HepG2 (cell line): Measurements from ENCODE around the gene CCT7. TPM values are rescaled to one million over a fixed set of nuclear protein-coding genes. Genes with fewer than 3 reads are reported as not detected.

Experiments used
- CBX5 ChIP-seq: sonication (generic); formaldehyde crosslinking; IDR thresholded peaks from 2 replicates; pipeline ENCODE4 v1.4.0; 2020; ENCODE audit warnings: missing genetic modification reagents, borderline replicate concordance
- DNMT1 ChIP-seq: sonication (generic); formaldehyde crosslinking; IDR thresholded peaks from 2 replicates; pipeline ENCODE4 v1.5.1; 2020; ENCODE audit warnings: mild to moderate bottlenecking, missing genetic modification reagents
- GATA4 ChIP-seq: sonication (generic); IDR thresholded peaks from 2 replicates; pipeline ENCODE4 v1.6.1; 2016; ENCODE audit warnings: antibody characterized with exemption, low read depth, borderline replicate concordance
- GZF1 ChIP-seq: sonication (generic); formaldehyde crosslinking; IDR thresholded peaks from 2 replicates; pipeline ENCODE4 v1.5.1; 2020; ENCODE audit warnings: mild to moderate bottlenecking, missing genetic modification reagents
- MIER2 ChIP-seq: IDR thresholded peaks from 2 replicates; pipeline ENCODE4 v1.6.1; 2016; ENCODE audit warnings: missing biosample characterization, missing genetic modification reagents
- MTF2 ChIP-seq: sonication (generic); formaldehyde crosslinking; IDR thresholded peaks from 2 replicates; pipeline ENCODE4 v1.5.0; 2020; ENCODE audit warnings: missing genetic modification reagents, borderline replicate concordance
- MXI1 ChIP-seq: IDR thresholded peaks from 3 replicates; pipeline ENCODE4 v1.6.1; 2012; ENCODE audit warnings: low read depth, low read length, inconsistent platforms, borderline replicate concordance
- NFRKB ChIP-seq: fragments of 450-650 bp; IDR thresholded peaks from 2 replicates; pipeline ENCODE4 v1.6.1; 2017
- PTBP1 ChIP-seq: fragments of 200-400 bp; formaldehyde crosslinking; IDR thresholded peaks from 2 replicates; pipeline ENCODE4 v1.6.1; 2018; ENCODE audit warnings: low read length, low read depth; ENCODE audit not compliant: poor library complexity, severe bottlenecking
- SP1 ChIP-seq, 2 experiments: fragments of 450-650 bp in 1 of 2; sonication (generic) in 1 of 2; formaldehyde crosslinking in 1 of 2; IDR thresholded peaks; 2 replicates each; pipeline versions ENCODE4 v1.4.0 to v1.6.1; 2016 to 2020; ENCODE audit warnings: missing genetic modification reagents in 1 of 2
- ZBTB46 ChIP-seq: sonication (generic); formaldehyde crosslinking; IDR thresholded peaks from 2 replicates; pipeline ENCODE4 v1.4.0; 2020; ENCODE audit warnings: mild to moderate bottlenecking, missing genetic modification reagents, borderline replicate concordance
- ZFP90 ChIP-seq: sonication (generic); formaldehyde crosslinking; IDR thresholded peaks from 2 replicates; pipeline ENCODE4 v1.8.0; 2022; ENCODE audit warnings: missing genetic modification reagents, mild to moderate bottlenecking, inconsistent platforms, borderline replicate concordance
- ZIK1 ChIP-seq: sonication (generic); formaldehyde crosslinking; IDR thresholded peaks from 2 replicates; pipeline ENCODE4 v1.5.0; 2020; ENCODE audit warnings: mild to moderate bottlenecking, low read depth, missing genetic modification reagents, borderline replicate concordance
- ZKSCAN5 ChIP-seq: sonication (generic); formaldehyde crosslinking; IDR thresholded peaks from 2 replicates; pipeline ENCODE4 v1.5.1; 2020; ENCODE audit warnings: mild to moderate bottlenecking, missing genetic modification reagents
- ZNF232 ChIP-seq: sonication (generic); formaldehyde crosslinking; IDR thresholded peaks from 2 replicates; pipeline ENCODE4 v1.4.0; 2020; ENCODE audit warnings: missing genetic modification reagents, borderline replicate concordance
- ZNF607 ChIP-seq: sonication (generic); formaldehyde crosslinking; IDR thresholded peaks from 2 replicates; pipeline ENCODE4 v1.5.1; 2020; ENCODE audit warnings: missing genetic modification reagents, mild to moderate bottlenecking, borderline replicate concordance
- ZNF800 ChIP-seq: sonication (generic); formaldehyde crosslinking; IDR thresholded peaks from 2 replicates; pipeline ENCODE4 v1.4.0; 2020; ENCODE audit warnings: missing genetic modification reagents
- polyA plus RNA-seq, 8 experiments: library from polyadenylated mRNA; depleted of rRNA in 3 of 8; stranded (reverse) in 7 of 8; unstranded in 1 of 8; fragments of >200 nt; fragmentation: Illumina TruSeq in 4 of 8; extraction: Trizol in 4 of 8; gene quantifications; 2 replicates each; pipeline versions ENCODE4 v1.2.1 to v1.2.3, GENCODE V29; 2011 to 2016; ENCODE audit warnings: low read depth in 4 of 8, missing spikeins in 1 of 8, mixed read lengths in 1 of 8; ENCODE audit not compliant: insufficient read depth in 1 of 8
- total RNA-seq, 5 experiments: library from RNA; depleted of rRNA; stranded (reverse); fragments of >200 nt; fragmentation: Illumina TruSeq; extraction: Trizol; gene quantifications; 2 replicates each; pipeline ENCODE4 v1.2.3, GENCODE V29; 2016; ENCODE audit warnings: low read depth in 1 of 5
- TF ChIP-seq, protein P1 (sequence below): sonication (generic); formaldehyde crosslinking; IDR thresholded peaks from 2 replicates; pipeline ENCODE4 v1.4.0; 2020; ENCODE audit warnings: missing genetic modification reagents
- TF ChIP-seq, protein P2 (sequence below): sonication (generic); formaldehyde crosslinking; conservative IDR thresholded peaks from 2 replicates; pipeline ENCODE4 v1.8.0; 2022; ENCODE audit warnings: mild to moderate bottlenecking, moderate library complexity, missing genetic modification reagents

The CCT7 gene
- total and polyA plus RNA-seq, 2 of the 13 experiments (the other 11 are each of a cell fraction or from before 2014, with no cell fraction given) = 347 to 517 TPM

GRCh38 chr2:73233932-73234832 lies at the start of gene CCT7 (continued):
- TF ChIP-seq, protein P1, sequence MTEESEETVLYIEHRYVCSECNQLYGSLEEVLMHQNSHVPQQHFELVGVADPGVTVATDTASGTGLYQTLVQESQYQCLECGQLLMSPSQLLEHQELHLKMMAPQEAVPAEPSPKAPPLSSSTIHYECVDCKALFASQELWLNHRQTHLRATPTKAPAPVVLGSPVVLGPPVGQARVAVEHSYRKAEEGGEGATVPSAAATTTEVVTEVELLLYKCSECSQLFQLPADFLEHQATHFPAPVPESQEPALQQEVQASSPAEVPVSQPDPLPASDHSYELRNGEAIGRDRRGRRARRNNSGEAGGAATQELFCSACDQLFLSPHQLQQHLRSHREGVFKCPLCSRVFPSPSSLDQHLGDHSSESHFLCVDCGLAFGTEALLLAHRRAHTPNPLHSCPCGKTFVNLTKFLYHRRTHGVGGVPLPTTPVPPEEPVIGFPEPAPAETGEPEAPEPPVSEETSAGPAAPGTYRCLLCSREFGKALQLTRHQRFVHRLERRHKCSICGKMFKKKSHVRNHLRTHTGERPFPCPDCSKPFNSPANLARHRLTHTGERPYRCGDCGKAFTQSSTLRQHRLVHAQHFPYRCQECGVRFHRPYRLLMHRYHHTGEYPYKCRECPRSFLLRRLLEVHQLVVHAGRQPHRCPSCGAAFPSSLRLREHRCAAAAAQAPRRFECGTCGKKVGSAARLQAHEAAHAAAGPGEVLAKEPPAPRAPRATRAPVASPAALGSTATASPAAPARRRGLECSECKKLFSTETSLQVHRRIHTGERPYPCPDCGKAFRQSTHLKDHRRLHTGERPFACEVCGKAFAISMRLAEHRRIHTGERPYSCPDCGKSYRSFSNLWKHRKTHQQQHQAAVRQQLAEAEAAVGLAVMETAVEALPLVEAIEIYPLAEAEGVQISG = peak; percentile 99
- TF ChIP-seq ZNF232 (CRISPR knock-in tag) (peak; percentile 70; the same call in 1 of the 2 replicates), NFRKB (no peak), ZIK1 (CRISPR knock-in tag) (peak; percentile 82; the same call in 1 of the 2 replicates), GATA4 (peak; percentile 88; the same call in 1 of the 2 replicates), ZBTB46 (0 out of 2 replicates have a peak, but pooled peaks have one; percentile 71), MXI1 (peak; percentile 18; the same call in 1 of the 3 replicates), ZKSCAN5 (CRISPR knock-in tag) (no peak), MIER2 (CRISPR knock-in tag) (peak; percentile 67; the same call in 1 of the 2 replicates), MTF2 (CRISPR knock-in tag) (no peak), SP1 (IDR thresholded peaks at IDR 0.05) (no peak), SP1 (CRISPR knock-in tag; IDR thresholded peaks at IDR 0.05) (peak; percentile 82), GZF1 (CRISPR knock-in tag) (peak; percentile 87; the same call in 1 of the 2 replicates), ZNF800 (CRISPR knock-in tag) (no peak; the same call in 1 of the 2 replicates), ZNF607 (CRISPR knock-in tag) (peak; percentile 49; the same call in 1 of the 2 replicates), CBX5 (CRISPR knock-in tag) (0 out of 2 replicates have a peak, but pooled peaks have one; percentile 52), DNMT1 (CRISPR knock-in tag) (peak; percentile 58; the same call in 1 of the 2 replicates), ZFP90 (CRISPR knock-in tag) (peak; percentile 26; the same call in 1 of the 2 replicates), PTBP1 (no peak)
- TF ChIP-seq, protein P2, sequence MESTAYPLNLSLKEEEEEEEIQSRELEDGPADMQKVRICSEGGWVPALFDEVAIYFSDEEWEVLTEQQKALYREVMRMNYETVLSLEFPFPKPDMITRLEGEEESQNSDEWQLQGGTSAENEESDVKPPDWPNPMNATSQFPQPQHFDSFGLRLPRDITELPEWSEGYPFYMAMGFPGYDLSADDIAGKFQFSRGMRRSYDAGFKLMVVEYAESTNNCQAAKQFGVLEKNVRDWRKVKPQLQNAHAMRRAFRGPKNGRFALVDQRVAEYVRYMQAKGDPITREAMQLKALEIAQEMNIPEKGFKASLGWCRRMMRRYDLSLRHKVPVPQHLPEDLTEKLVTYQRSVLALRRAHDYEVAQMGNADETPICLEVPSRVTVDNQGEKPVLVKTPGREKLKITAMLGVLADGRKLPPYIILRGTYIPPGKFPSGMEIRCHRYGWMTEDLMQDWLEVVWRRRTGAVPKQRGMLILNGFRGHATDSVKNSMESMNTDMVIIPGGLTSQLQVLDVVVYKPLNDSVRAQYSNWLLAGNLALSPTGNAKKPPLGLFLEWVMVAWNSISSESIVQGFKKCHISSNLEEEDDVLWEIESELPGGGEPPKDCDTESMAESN = peak; percentile 76; the same call in 1 of the 2 replicates
